ENCODE results near the gene BCAP31.
A peak's percentile ranks its signal among the peaks of the same experiment; 100 is the strongest.
"Not testable (repeated sequence)": the region's sequence is repeated elsewhere in the genome, so short reads cannot be mapped to it uniquely, and the experiment has no call there.

The BCAP31 gene

GRCh38 chrX:153746991-153747390 lies 22.8 kb upstream of the BCAP31 start:
- not testable (repeated sequence) for DNase-seq (ENCODE audit: low spot score in 2 of 2); H3K4me1 Mint-ChIP-seq; H3K9me3 Mint-ChIP-seq; H3K4me3 Mint-ChIP-seq; ATAC-seq (replicated peaks; ENCODE audit: extremely low read depth, poor library complexity, severe bottlenecking); H3K36me3 Mint-ChIP-seq (ENCODE audit: insufficient read depth)
- peaks cover 27% of the 10 kb centered on the region for H3K27me3 Mint-ChIP-seq
- peak overlapping the region; percentile 74 for H3K27ac Mint-ChIP-seq (ENCODE audit: low read depth)

- peaks cover 27% of the 10 kb centered on the region for H3K27me3 Mint-ChIP-seq
- no peak for ATAC-seq (replicated peaks; ENCODE audit: extremely low read depth, poor library complexity, severe bottlenecking)
Measured at GRCh38 chrX:153746359-153746758, 22.2 kb upstream of the BCAP31 start.

GRCh38 chrX:153745067-153745433 lies 20.9 kb upstream of the BCAP31 start:
- not testable (repeated sequence) for DNase-seq (ENCODE audit: low spot score in 2 of 2); H3K36me3 Mint-ChIP-seq (ENCODE audit: insufficient read depth); H3K4me3 Mint-ChIP-seq; H3K27ac Mint-ChIP-seq (ENCODE audit: low read depth); ATAC-seq (replicated peaks; ENCODE audit: extremely low read depth, poor library complexity, severe bottlenecking); H3K4me1 Mint-ChIP-seq; H3K9me3 Mint-ChIP-seq
- peaks cover 25% of the 10 kb centered on the region for H3K27me3 Mint-ChIP-seq

More at GRCh38 chrX:153746359-153746758, 22.2 kb upstream of the BCAP31 start:
- H3K9me3 Mint-ChIP-seq = no peaks in the 10 kb centered on the region
- H3K4me1 Mint-ChIP-seq = no peaks in the 10 kb centered on the region
- no peak overlapping the region for H3K4me3 Mint-ChIP-seq
- H3K36me3 Mint-ChIP-seq (ENCODE audit: insufficient read depth) = no peaks in the 10 kb centered on the region
- H3K27ac Mint-ChIP-seq (ENCODE audit: low read depth) = peak overlapping the region; percentile 74
- DNase-seq (ENCODE audit: low spot score in 2 of 2) = no peak

GRCh38 chrX:153744210-153745066 lies 20.3 kb upstream of the BCAP31 start:
- ATAC-seq (replicated peaks; ENCODE audit: extremely low read depth, poor library complexity, severe bottlenecking) = no peak
- Mint-ChIP-seq H3K27me3 (peaks cover 19% of the 10 kb centered on the region), H3K27ac (ENCODE audit: low read depth) (no peak overlapping the region), H3K4me1 (no peaks in the 10 kb centered on the region), H3K36me3 (ENCODE audit: insufficient read depth) (no peaks in the 10 kb centered on the region), H3K4me3 (no peak overlapping the region), H3K9me3 (no peaks in the 10 kb centered on the region)
- DNase-seq (ENCODE audit: low spot score in 2 of 2) = no peak

GRCh38 chrX:153743468-153744209 lies 19.5 kb upstream of the BCAP31 start:
- ATAC-seq (replicated peaks; ENCODE audit: extremely low read depth, poor library complexity, severe bottlenecking); H3K36me3 Mint-ChIP-seq (ENCODE audit: insufficient read depth); DNase-seq (ENCODE audit: low spot score in 2 of 2); H3K4me1 Mint-ChIP-seq; H3K27ac Mint-ChIP-seq (ENCODE audit: low read depth); H3K9me3 Mint-ChIP-seq; H3K4me3 Mint-ChIP-seq: not testable (repeated sequence)
- peaks cover 11% of the 10 kb centered on the region for H3K27me3 Mint-ChIP-seq

- not testable (repeated sequence) for H3K27ac Mint-ChIP-seq (ENCODE audit: low read depth); H3K4me3 Mint-ChIP-seq; DNase-seq (ENCODE audit: low spot score in 2 of 2); H3K9me3 Mint-ChIP-seq; ATAC-seq (replicated peaks; ENCODE audit: extremely low read depth, poor library complexity, severe bottlenecking); H3K4me1 Mint-ChIP-seq; H3K36me3 Mint-ChIP-seq (ENCODE audit: insufficient read depth)
- peaks cover 10% of the 10 kb centered on the region for H3K27me3 Mint-ChIP-seq
Measured at GRCh38 chrX:153742796-153743467, 18.7 kb upstream of the BCAP31 start.

GRCh38 chrX:153742111-153742510 lies 17.9 kb upstream of the BCAP31 start:
- H3K9me3 Mint-ChIP-seq; H3K4me1 Mint-ChIP-seq; ATAC-seq (replicated peaks; ENCODE audit: extremely low read depth, poor library complexity, severe bottlenecking); H3K36me3 Mint-ChIP-seq (ENCODE audit: insufficient read depth); H3K4me3 Mint-ChIP-seq; H3K27ac Mint-ChIP-seq (ENCODE audit: low read depth); DNase-seq (ENCODE audit: low spot score in 2 of 2): not testable (repeated sequence)
- peaks cover 10% of the 10 kb centered on the region for H3K27me3 Mint-ChIP-seq

- ATAC-seq (replicated peaks; ENCODE audit: extremely low read depth, poor library complexity, severe bottlenecking) = no peak
- Mint-ChIP-seq H3K9me3 (no peaks in the 10 kb centered on the region), H3K4me3 (no peak overlapping the region), H3K36me3 (ENCODE audit: insufficient read depth) (peaks cover 2% of the 10 kb centered on the region), H3K27me3 (peaks cover 7% of the 10 kb centered on the region), H3K27ac (ENCODE audit: low read depth) (no peak overlapping the region), H3K4me1 (no peaks in the 10 kb centered on the region)
- DNase-seq (ENCODE audit: low spot score in 2 of 2) = no peak
Measured at GRCh38 chrX:153741446-153741845, 17.3 kb upstream of the BCAP31 start.

- Mint-ChIP-seq H3K27ac (ENCODE audit: low read depth) (no peak overlapping the region), H3K27me3 (peaks cover under 1% of the 10 kb centered on the region), H3K36me3 (ENCODE audit: insufficient read depth) (peaks cover 2% of the 10 kb centered on the region), H3K4me1 (no peaks in the 10 kb centered on the region), H3K4me3 (peak overlapping the region; percentile 37), H3K9me3 (no peaks in the 10 kb centered on the region)
- no peak for DNase-seq (ENCODE audit: low spot score in 2 of 2)
- no peak for ATAC-seq (replicated peaks; ENCODE audit: extremely low read depth, poor library complexity, severe bottlenecking)
Measured at GRCh38 chrX:153740631-153741222, 16.5 kb upstream of the BCAP31 start.

GRCh38 chrX:153739754-153740486 lies 15.7 kb upstream of the BCAP31 start:
- Mint-ChIP-seq H3K27me3 (no peaks in the 10 kb centered on the region), H3K27ac (ENCODE audit: low read depth) (no peak overlapping the region), H3K36me3 (ENCODE audit: insufficient read depth) (peaks cover 2% of the 10 kb centered on the region), H3K4me3 (peak overlapping the region; percentile 37), H3K4me1 (peaks cover 8% of the 10 kb centered on the region), H3K9me3 (no peaks in the 10 kb centered on the region)
- peak; percentile 43 for ATAC-seq (replicated peaks; ENCODE audit: extremely low read depth, poor library complexity, severe bottlenecking)
- no peak for DNase-seq (ENCODE audit: low spot score in 2 of 2)

GRCh38 chrX:153738056-153738605 lies 13.9 kb upstream of the BCAP31 start:
- Mint-ChIP-seq H3K36me3 (ENCODE audit: insufficient read depth) (peaks cover 2% of the 10 kb centered on the region), H3K9me3 (no peaks in the 10 kb centered on the region)

More at GRCh38 chrX:153738056-153738605, 13.9 kb upstream of the BCAP31 start:
- H3K27me3 Mint-ChIP-seq = no peaks in the 10 kb centered on the region
- H3K4me1 Mint-ChIP-seq = peaks cover 10% of the 10 kb centered on the region
- DNase-seq (ENCODE audit: low spot score in 2 of 2) = no peak
- H3K27ac Mint-ChIP-seq (ENCODE audit: low read depth) = no peak overlapping the region
- H3K4me3 Mint-ChIP-seq = no peak overlapping the region
- no peak for ATAC-seq (replicated peaks; ENCODE audit: extremely low read depth, poor library complexity, severe bottlenecking)
